GM12801 (cell line): ENCODE measurements around the gene KLHL29.

Source experiments
- CTCF ChIP-seq: IDR thresholded peaks from one replicate; pipeline ENCODE4 v1.5.1; 2011; ENCODE audit warnings: control low read depth; ENCODE audit not compliant: insufficient read length; ENCODE audit errors: extremely low read depth

Gene KLHL29

GRCh38 chr2:23350041-23350791 lies 34.8 kb upstream of the KLHL29 start:
- TF ChIP-seq CTCF, result no peak

- TF ChIP-seq CTCF, result no peak
Measured at GRCh38 chr2:23350792-23351355, 34.1 kb upstream of the KLHL29 start.

GRCh38 chr2:23351388-23352141 lies 33.4 kb upstream of the KLHL29 start:
- no peak for TF ChIP-seq CTCF

GRCh38 chr2:23354554-23354953 lies 30.4 kb upstream of the KLHL29 start:
- TF ChIP-seq CTCF, result no peak

- TF ChIP-seq CTCF, result no peak
Measured at GRCh38 chr2:23355001-23355400, 30.0 kb upstream of the KLHL29 start.

GRCh38 chr2:23356711-23357110 lies 28.3 kb upstream of the KLHL29 start:
- no peak for TF ChIP-seq CTCF
